HG03571 (cell line): ENCODE results near the gene TMEM229A.
"Not testable (repeated sequence)": the region's sequence is repeated elsewhere in the genome, so short reads cannot be mapped to it uniquely, and the experiment has no call there.

Source experiments
- ATAC-seq: cut with Tn5 transposase; IDR thresholded peaks from one replicate; pipeline ENCODE4 v1.9.1; 2021; ENCODE audit not compliant: unreplicated experiment

TMEM229A gene

GRCh38 chr7:124033095-124033806 lies 384 bp upstream of the TMEM229A start:
- no peak for ATAC-seq

- ATAC-seq = no peak
Measured at GRCh38 chr7:124031919-124032318, 948 bp downstream of the TMEM229A start.

DNA sequence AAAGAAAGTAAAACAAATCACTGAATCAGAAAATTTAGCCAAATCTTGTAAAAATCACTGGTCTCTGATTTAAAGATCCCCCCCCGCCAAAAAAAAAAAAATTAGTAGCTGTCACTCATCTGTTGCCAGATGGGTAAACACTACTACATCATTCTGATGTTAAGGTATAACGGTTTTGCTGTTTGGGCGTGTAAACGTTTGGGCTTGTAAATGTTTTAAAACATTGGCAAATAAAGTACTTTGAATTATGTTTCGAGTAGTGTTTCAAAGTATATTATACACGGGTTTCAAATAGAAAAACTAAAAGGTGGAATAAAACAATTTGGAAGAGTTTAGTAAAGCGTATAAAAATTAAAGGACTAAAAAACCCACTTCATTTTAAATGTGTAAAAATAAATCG lies 1.5 kb downstream of the TMEM229A start:
- no peak for ATAC-seq

- ATAC-seq = no peak
Measured at GRCh38 chr7:124030964-124031363, 1.9 kb downstream of the TMEM229A start.

GRCh38 chr7:124029396-124030188 lies 3.3 kb downstream of the TMEM229A start:
- ATAC-seq = no peak

GRCh38 chr7:124027236-124027635 lies 5.6 kb downstream of the TMEM229A start:
- no peak for ATAC-seq

DNA sequence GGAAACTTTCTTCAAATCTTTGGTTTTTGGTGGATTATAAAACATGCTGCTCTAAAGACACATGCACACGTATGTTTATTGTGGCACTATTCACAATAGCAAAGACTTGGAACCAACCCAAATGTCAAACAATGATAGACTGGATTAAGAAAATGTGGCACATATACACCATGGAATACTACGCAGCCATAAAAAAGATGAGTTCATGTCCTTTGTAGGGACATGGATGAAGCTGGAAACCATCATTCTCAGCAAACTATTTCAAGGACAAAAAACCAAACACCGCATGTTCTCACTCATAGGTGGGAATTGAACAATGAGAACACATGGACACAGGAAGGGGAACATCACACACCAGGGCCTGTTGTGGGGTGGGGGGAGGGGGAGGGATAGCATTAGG lies 8.5 kb downstream of the TMEM229A start:
- not testable (repeated sequence) for ATAC-seq

GRCh38 chr7:124022551-124022950 lies 10.3 kb downstream of the TMEM229A start:
- ATAC-seq = no peak

- no peak for ATAC-seq
Measured at GRCh38 chr7:124020060-124020459, 12.8 kb downstream of the TMEM229A start.

DNA sequence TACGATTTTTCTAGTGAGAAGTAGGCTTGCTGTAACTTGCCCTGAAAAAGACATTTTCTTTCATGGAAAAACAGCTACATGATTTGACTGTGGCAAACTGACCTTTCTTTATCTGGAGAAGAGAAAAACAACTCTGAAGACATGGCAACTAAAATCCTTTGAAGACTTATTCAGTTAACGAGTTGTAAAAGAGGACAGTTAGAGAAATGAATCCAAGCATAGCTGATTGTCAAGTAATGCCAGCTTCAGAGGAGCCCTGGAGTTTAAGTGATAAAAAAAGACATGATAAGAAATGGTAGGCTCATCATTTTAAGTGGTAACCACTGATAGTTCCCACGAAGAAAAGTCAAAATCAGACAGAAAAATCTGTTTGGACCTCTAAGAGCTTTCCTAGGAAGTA lies 19.6 kb downstream of the TMEM229A start:
- ATAC-seq = no peak

DNA sequence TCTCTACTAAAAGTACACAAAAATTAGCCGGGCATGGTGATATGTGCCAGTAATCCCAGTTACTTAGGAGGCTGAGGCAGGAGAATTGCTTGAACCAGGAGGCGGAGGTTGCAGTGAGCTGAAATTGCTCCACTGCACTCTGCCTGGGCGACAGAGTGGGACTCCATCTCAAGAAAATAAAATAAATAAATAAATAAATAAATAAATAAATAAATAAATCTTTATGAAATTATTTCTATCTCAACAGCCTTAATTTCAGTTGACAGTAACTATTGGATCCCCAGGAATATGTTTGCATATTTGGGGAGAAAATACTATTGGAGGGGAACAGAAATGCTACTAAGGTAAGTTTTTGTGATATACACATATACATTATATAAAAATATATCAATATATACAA lies 20.0 kb downstream of the TMEM229A start:
- no peak for ATAC-seq

DNA sequence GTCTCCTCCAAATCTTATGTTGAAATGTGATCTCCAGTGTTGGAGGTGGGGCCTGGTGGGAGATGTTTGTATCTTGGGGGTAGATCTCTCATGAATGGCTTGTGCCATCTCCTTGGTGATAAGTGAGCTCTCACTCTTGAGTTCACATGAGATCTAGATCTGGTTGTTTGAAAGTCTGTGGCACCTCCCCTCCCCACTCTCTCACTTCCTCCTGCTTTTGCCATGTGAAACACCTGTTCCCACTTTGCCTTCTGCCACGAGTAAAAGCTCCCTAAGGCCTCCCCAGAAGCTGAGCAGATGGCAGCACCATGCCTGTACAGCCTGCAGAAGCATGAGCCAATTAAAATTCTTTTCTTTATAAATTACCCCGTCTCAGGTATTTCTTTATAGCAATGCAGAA lies 23.5 kb downstream of the TMEM229A start:
- ATAC-seq = no peak

- ATAC-seq = not testable (repeated sequence)
Measured at GRCh38 chr7:124008296-124008695, 24.6 kb downstream of the TMEM229A start.

- no peak for ATAC-seq
Measured at GRCh38 chr7:123999703-124000102, 33.2 kb downstream of the TMEM229A start.

- ATAC-seq = no peak
Measured at GRCh38 chr7:123998921-123999320, 33.9 kb downstream of the TMEM229A start.

DNA sequence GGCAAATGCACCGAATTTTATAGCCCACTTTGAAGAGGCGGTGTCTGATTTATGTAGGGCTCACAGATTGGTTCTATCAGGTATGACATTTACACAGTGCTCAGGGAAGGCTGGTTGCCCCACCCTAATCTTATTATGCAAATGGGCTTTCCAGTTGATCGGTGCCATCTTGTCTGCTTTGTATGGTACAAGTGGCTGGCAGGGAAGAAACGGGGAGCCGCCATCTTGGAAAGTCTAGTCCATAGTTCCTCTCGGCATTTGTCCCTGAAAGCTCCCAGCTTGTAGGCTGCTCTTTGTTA lies 36.6 kb downstream of the TMEM229A start:
- ATAC-seq = no peak

DNA sequence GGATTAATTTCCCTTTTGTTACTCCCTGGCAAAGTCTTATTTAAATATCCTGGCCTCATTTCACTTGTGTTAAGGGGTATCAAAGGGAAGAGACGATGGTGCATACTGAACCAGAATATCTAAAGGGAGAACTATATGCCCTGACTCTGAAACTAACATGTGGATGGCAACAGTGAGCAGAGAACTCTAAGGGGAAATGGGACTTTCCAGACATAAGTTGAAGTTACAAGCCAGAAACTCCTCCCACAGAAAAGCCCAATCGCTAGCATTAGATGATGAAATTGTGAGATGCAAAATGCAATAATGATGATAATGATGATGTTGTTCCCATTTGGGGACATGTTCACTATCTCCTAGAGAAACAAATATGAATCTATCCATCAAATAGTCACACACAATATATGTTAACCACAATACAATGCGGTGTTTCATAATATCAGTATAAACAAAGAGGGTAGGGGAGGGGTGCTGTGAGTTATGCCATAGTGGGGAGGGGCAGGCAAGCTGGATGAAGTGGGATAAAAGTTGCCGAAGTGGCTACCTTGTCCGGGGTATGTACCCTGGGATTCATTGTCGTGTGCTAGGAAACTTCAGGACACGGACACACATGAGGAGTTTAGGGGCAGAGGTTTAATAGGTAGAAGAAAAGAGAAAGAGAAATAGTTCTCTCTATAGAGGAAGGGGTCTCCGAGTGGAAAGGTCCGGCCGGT lies 37.1 kb downstream of the TMEM229A start:
- ATAC-seq = no peak

DNA sequence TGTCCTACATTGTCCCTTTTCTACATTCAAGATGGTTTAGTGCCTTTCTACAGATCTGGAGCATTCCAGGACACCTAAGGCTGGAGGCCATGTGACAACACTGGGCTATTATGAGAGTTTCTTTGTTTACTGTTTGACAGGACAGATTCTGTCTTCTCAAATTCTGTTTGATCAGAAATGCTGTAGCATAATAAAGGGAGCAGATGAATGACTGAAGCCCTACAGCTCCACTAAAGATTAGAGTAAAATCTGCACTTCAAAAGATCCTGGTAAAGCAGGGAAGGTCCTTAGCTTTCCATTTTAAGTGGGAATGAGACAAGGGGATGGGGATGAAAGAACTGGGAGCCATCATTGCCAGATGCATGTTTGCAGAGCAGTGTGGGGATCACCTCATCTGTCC lies 38.4 kb downstream of the TMEM229A start:
- ATAC-seq = no peak

- ATAC-seq = no peak
Measured at GRCh38 chr7:123993996-123994395, 38.9 kb downstream of the TMEM229A start.

GRCh38 chr7:123992913-123993518 lies 39.9 kb downstream of the TMEM229A start:
- ATAC-seq = no peak

DNA sequence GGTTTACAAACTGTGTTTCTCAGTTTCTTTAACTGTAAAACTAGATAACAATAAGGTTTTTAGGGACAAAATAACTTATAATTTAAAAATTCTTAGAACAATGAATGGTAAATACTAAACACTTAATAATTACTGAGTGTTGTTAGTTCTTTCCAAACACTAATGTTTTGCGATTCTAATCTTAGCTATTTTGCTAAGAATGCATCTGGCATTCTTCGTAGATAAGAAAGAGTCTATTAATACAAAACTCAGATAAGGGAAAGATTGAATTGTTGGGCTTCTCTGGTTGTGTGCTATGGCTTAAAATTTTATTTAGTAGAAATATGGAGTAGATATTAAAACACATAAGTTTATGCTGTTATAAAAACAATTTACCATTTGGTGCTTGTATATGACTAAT lies 45.4 kb downstream of the TMEM229A start:
- no peak for ATAC-seq
